SK-N-SH (cell line): Measurements from ENCODE around the gene GIN1. TPM values are rescaled to one million over a fixed set of nuclear protein-coding genes. Genes with fewer than 3 reads are reported as not detected.

Experiments
- CTCF ChIA-PET: fragments of 300-600, 350-600 bp; formaldehyde crosslinking; extraction: SDS; loops from one replicate; lab custom pipeline; 2021; lab: Yijun Ruan, JAX
- POLR2A ChIA-PET: fragments of 350-600 bp; sonication (Branson Sonifier 250); formaldehyde crosslinking; extraction: SDS; loops from one replicate; lab custom pipeline; 2020; ENCODE audit warnings: antibody characterized with exemption, inconsistent platforms; lab: Yijun Ruan, JAX
- DNase-seq: peaks from one replicate; pipeline ENCODE4 v3.0.0; 2012
- H2AFZ ChIP-seq: fragments of 200-600 bp; sonication (generic); 2 replicates; pipeline ENCODE4 v1.8.1; 2016; ENCODE audit warnings: antibody characterized with exemption, mild to moderate bottlenecking, low read depth
- H3F3A ChIP-seq: fragments of 200-600 bp; sonication (generic); replicated peaks from 2 replicates; pipeline ENCODE3; 2016; ENCODE audit warnings: antibody characterized with exemption, mild to moderate bottlenecking; ENCODE audit not compliant: insufficient read depth
- H3K27ac ChIP-seq, 2 experiments: fragments of 200-500 bp in 1 of 2; fragments of 200-600 bp in 1 of 2; sonication (Bioruptor generic) in 1 of 2; sonication (generic), shearing (Covaris generic) in 1 of 2; 2 replicates each; pipeline versions ENCODE4 v1.5.1 to v1.6.1; 2014 to 2016; ENCODE audit warnings: low read depth in 2 of 2, inconsistent platforms in 1 of 2, low read length in 1 of 2, mild to moderate bottlenecking in 1 of 2, mixed read lengths in 1 of 2
- H3K27me3 ChIP-seq: fragments of 200-600 bp; sonication (generic), shearing (Covaris generic); 2 replicates; pipeline ENCODE4 v1.6.1; 2016; ENCODE audit warnings: mixed run types; ENCODE audit not compliant: insufficient read depth
- H3K36me3 ChIP-seq, 2 experiments: fragments of 200-500 bp in 1 of 2; fragments of 200-600 bp in 1 of 2; sonication (Bioruptor generic) in 1 of 2; sonication (generic) in 1 of 2; replicated peaks in 1 of 2; 2 replicates each; pipeline versions ENCODE3 to v1.5.1; 2014 to 2016; ENCODE audit warnings: low read length in 1 of 2, mild to moderate bottlenecking in 1 of 2; ENCODE audit not compliant: insufficient read depth in 2 of 2, control insufficient read depth in 1 of 2
- H3K4me1 ChIP-seq, 2 experiments: fragments of 200-500 bp in 1 of 2; fragments of 200-600 bp in 1 of 2; sonication (Bioruptor generic) in 1 of 2; sonication (generic), shearing (Covaris generic) in 1 of 2; 2 replicates each; pipeline versions ENCODE4 v1.5.1 to v1.6.1; 2014 to 2016; ENCODE audit warnings: low read depth in 1 of 2, low read length in 1 of 2, mixed run types in 1 of 2; ENCODE audit not compliant: insufficient read depth in 2 of 2, control insufficient read depth in 1 of 2
- H3K4me2 ChIP-seq: fragments of 200-600 bp; sonication (generic), shearing (Covaris generic); 2 replicates; pipeline ENCODE4 v1.6.1; 2017; ENCODE audit warnings: mixed run types
- H3K4me3 ChIP-seq, 2 experiments: fragments of 200-500 bp in 1 of 2; fragments of 200-600 bp in 1 of 2; sonication (Bioruptor generic) in 1 of 2; sonication (generic), shearing (Covaris generic) in 1 of 2; 2 replicates each; pipeline versions ENCODE4 v1.5.1 to v1.8.1; 2014 to 2016; ENCODE audit warnings: low read depth in 2 of 2, inconsistent platforms in 1 of 2, low read length in 1 of 2, mild to moderate bottlenecking in 1 of 2, mixed read lengths in 1 of 2, moderate library complexity in 1 of 2
- H3K79me2 ChIP-seq: fragments of 200-600 bp; sonication (generic); 2 replicates; pipeline ENCODE4 v1.8.1; 2017; ENCODE audit warnings: mild to moderate bottlenecking; ENCODE audit not compliant: insufficient read depth
- H3K9ac ChIP-seq: fragments of 200-600 bp; sonication (generic); 2 replicates; pipeline ENCODE4 v1.6.1; 2017; ENCODE audit warnings: mixed run types
- H3K9me2 ChIP-seq: fragments of 200-600 bp; sonication (generic); 2 replicates; pipeline ENCODE4 v1.6.1; 2017; ENCODE audit warnings: mixed run types
- H3K9me3 ChIP-seq: fragments of 200-600 bp; sonication (generic); 2 replicates; pipeline ENCODE4 v1.6.1; 2017; ENCODE audit warnings: mixed run types, mild to moderate bottlenecking, moderate library complexity
- H4K20me1 ChIP-seq: fragments of 200-600 bp; sonication (generic); 2 replicates; pipeline ENCODE4 v1.6.1; 2017; ENCODE audit warnings: mild to moderate bottlenecking, mixed run types; ENCODE audit not compliant: insufficient read depth
- CHD2 ChIP-seq: fragments of 150-350 bp; IDR thresholded peaks from 2 replicates; pipeline ENCODE4 v1.6.1; 2018; ENCODE audit warnings: low read length; ENCODE audit not compliant: partially characterized antibody
- EZH2phosphoT487 ChIP-seq: fragments of 200-600 bp; sonication (generic); IDR thresholded peaks from 2 replicates; pipeline ENCODE4 v1.6.1; 2017; ENCODE audit warnings: low read depth, mixed run types, mild to moderate bottlenecking, antibody characterized with exemption, moderate library complexity, borderline replicate concordance
- FOXM1 ChIP-seq: IDR thresholded peaks from 2 replicates; pipeline ENCODE4 v1.4.0; 2012; ENCODE audit warnings: low read depth, mild to moderate bottlenecking
- GATA2 ChIP-seq: sonication (generic); formaldehyde crosslinking; IDR thresholded peaks from 2 replicates; pipeline ENCODE4 v1.5.0; 2020; ENCODE audit warnings: mild to moderate bottlenecking, missing genetic modification reagents
- JUND ChIP-seq: IDR thresholded peaks from 2 replicates; pipeline ENCODE4 v1.4.0; 2012
- NRF1 ChIP-seq: IDR thresholded peaks from 2 replicates; pipeline ENCODE4 v1.6.1; 2012; ENCODE audit warnings: low read depth, mild to moderate bottlenecking, low read length
- PBX3 ChIP-seq: IDR thresholded peaks from 2 replicates; pipeline ENCODE4; 2012
- RCOR1 ChIP-seq: fragments of 150-350 bp; IDR thresholded peaks from 2 replicates; pipeline ENCODE4 v1.6.1; 2017; ENCODE audit warnings: antibody characterized with exemption, low read length
- REST ChIP-seq: IDR thresholded peaks from 2 replicates; pipeline ENCODE4 v1.6.1; 2012; ENCODE audit warnings: mild to moderate bottlenecking, low read depth, low read length, moderate library complexity
- RFX5 ChIP-seq: IDR thresholded peaks from 2 replicates; pipeline ENCODE4 v1.6.1; 2012; ENCODE audit warnings: mild to moderate bottlenecking, improper control_type of control experiment, low read length
- SIN3A ChIP-seq: IDR thresholded peaks from 2 replicates; pipeline ENCODE4 v1.6.1; 2012; ENCODE audit warnings: low read depth, mild to moderate bottlenecking, low read length, moderate library complexity, borderline replicate concordance
- SMC3 ChIP-seq: IDR thresholded peaks from 2 replicates; pipeline ENCODE4 v1.6.1; 2012; ENCODE audit warnings: low read depth, low read length, improper control_type of control experiment
- TAF1 ChIP-seq: IDR thresholded peaks from 2 replicates; pipeline ENCODE4 v1.6.1; 2012; ENCODE audit warnings: low read depth, mild to moderate bottlenecking, low read length, moderate library complexity, borderline replicate concordance
- TCF12 ChIP-seq: IDR thresholded peaks from 2 replicates; pipeline ENCODE4 v1.4.0; 2012
- USF1 ChIP-seq: IDR thresholded peaks from 2 replicates; pipeline ENCODE4 v1.4.0; 2012; ENCODE audit warnings: low read depth, borderline replicate concordance
- WGBS: methylation state at CpG from one replicate; pipeline ENCODE4 v1.1.6; 2017; ENCODE audit warnings: low lambda C conversion rate; 5-methylcytosine and 5-hydroxymethylcytosine counted together
- polyA plus RNA-seq, 3 experiments: library from polyadenylated mRNA; depleted of rRNA; stranded (reverse); fragments of >200 nt; gene quantifications; 2 replicates each; pipeline ENCODE4 v1.2.3, GENCODE V29; 2012
- TF ChIP-seq, protein P1 (sequence below): IDR thresholded peaks from 2 replicates; pipeline ENCODE4 v1.4.0; 2012; ENCODE audit warnings: low read depth, borderline replicate concordance

Gene GIN1
- polyA plus RNA-seq, 1 of the 3 experiments (the other 2 are of a cell fraction), result 1.3 TPM

- WGBS, result 88% methylated on average over 2 of the region's 2 CpGs
- Histone ChIP-seq H3K36me3 (no peaks in the 10 kb centered on the region), H3K4me2 (no peak overlapping the region), H3K9ac (no peak overlapping the region), H3K79me2 (peaks cover 42% of the 10 kb centered on the region), H3F3A (peaks cover 8% of the 10 kb centered on the region), H3K4me1 (peaks cover 0 to 4% of the 10 kb centered on the region in 2 experiments; a peak in 1 of 4 replicates), H4K20me1 (no peaks in the 10 kb centered on the region), H3K27ac (no peak overlapping the region), H3K4me3 (no peak overlapping the region), H3K9me3 (no peaks in the 10 kb centered on the region), H3K27me3 (no peaks in the 10 kb centered on the region), H3K9me2 (no peaks in the 10 kb centered on the region), H2AFZ (no peak overlapping the region)
- TF ChIP-seq RCOR1, result no peak
- no peak for TF ChIP-seq REST
- no peak for TF ChIP-seq JUND
- no peak for DNase-seq
- ChIA-PET CTCF (interaction anchor here (1.4 kb wide), 1 partner anchor 25 kb away, joined by 3 read pairs; no protein-coding TSS in a partner anchor), POLR2A (no interaction called here)
Observed at GRCh38 chr5:103114440-103114839, 5.5 kb downstream of the GIN1 start.

DNA sequence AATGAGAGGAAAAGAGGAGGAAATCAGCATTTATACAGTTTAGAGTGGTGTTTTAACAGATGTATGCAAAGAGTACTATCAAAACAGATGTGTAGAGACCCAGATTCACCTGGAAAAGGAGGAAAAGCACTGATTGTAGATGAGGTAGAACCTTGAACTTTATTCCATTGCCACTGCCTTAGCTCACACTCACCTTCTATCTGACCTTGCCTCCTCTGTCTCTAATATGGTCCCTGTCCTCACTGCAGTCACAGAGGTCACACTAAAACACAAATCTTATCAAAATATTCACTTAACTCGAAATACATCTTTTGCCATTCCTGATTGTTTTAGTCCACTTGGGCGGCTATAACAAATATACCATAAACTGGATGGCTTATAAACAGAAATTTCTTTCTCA, 7.0 kb downstream of the GIN1 start:
- no peaks in the 10 kb centered on the region for H4K20me1 ChIP-seq
- no peak for DNase-seq
- CTCF ChIA-PET, result interaction anchor here (0.6 to 1.0 kb wide), 2 partner anchors 26 to 805 kb away, joined by 3 to 4 read pairs; no protein-coding TSS in a partner anchor
- 90% methylated on average over 2 of the region's 2 CpGs for WGBS
- H3K9me3 ChIP-seq, result no peaks in the 10 kb centered on the region
- peaks cover 34% of the 10 kb centered on the region for H3K79me2 ChIP-seq
- H3K9me2 ChIP-seq, result no peaks in the 10 kb centered on the region
- no peaks in the 10 kb centered on the region for H3K36me3 ChIP-seq
- no peaks in the 10 kb centered on the region; a peak in 1 of 4 replicates for H3K4me1 ChIP-seq
- H3K4me3 ChIP-seq, result no peak overlapping the region
- no peaks in the 10 kb centered on the region for H3F3A ChIP-seq
- H2AFZ ChIP-seq, result no peak overlapping the region
- H3K9ac ChIP-seq, result no peak overlapping the region
- no peaks in the 10 kb centered on the region for H3K27me3 ChIP-seq
- POLR2A ChIA-PET, result no interaction called here
- no peak overlapping the region for H3K4me2 ChIP-seq
- no peak overlapping the region for H3K27ac ChIP-seq
- no peak for TF ChIP-seq FOXM1
- TF ChIP-seq SIN3A, result no peak
- TF ChIP-seq EZH2phosphoT487, result no peak
- no peak for TF ChIP-seq NRF1
- TF ChIP-seq GATA2, result no peak
- TF ChIP-seq CHD2, result no peak
- TF ChIP-seq SMC3, result no peak
- no peak for TF ChIP-seq USF1
- TF ChIP-seq RFX5, result no peak
- no peak for TF ChIP-seq REST
- TF ChIP-seq TAF1, result no peak
- TF ChIP-seq, protein P1, sequence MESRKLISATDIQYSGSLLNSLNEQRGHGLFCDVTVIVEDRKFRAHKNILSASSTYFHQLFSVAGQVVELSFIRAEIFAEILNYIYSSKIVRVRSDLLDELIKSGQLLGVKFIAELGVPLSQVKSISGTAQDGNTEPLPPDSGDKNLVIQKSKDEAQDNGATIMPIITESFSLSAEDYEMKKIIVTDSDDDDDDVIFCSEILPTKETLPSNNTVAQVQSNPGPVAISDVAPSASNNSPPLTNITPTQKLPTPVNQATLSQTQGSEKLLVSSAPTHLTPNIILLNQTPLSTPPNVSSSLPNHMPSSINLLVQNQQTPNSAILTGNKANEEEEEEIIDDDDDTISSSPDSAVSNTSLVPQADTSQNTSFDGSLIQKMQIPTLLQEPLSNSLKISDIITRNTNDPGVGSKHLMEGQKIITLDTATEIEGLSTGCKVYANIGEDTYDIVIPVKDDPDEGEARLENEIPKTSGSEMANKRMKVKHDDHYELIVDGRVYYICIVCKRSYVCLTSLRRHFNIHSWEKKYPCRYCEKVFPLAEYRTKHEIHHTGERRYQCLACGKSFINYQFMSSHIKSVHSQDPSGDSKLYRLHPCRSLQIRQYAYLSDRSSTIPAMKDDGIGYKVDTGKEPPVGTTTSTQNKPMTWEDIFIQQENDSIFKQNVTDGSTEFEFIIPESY, result no peak
- no peak for TF ChIP-seq PBX3
- no peak for TF ChIP-seq RCOR1
- no peak for TF ChIP-seq TCF12
